Panc1 (cell line): ENCODE measurements around the gene ZBTB6. TPM values are rescaled to one million over a fixed set of nuclear protein-coding genes. Genes with fewer than 3 reads are reported as not detected.
A peak's percentile ranks its signal among the peaks of the same experiment; 100 is the strongest.

ENCODE experiments used
- ATAC-seq: fragments of 200-7000 bp; cut with Tn5 transposase; 2 replicates; pipeline ENCODE4 v1.9.1; 2020; ENCODE audit warnings: mild to moderate bottlenecking, moderate library complexity
- BruUV-seq: library from RNA; stranded (reverse); fragments of 400-500 nt; replicated peaks from 2 replicates; lab custom pipeline; 2021; lab: Mats Ljungman, UMichigan
- CTCF ChIA-PET: fragments of 300-600 bp; sonication (Branson Sonifier 250); formaldehyde crosslinking; loops from one replicate; lab custom pipeline; 2022; ENCODE audit warnings: antibody characterized with exemption; lab: Charles Lee
- POLR2A ChIA-PET: fragments of 300-600 bp; sonication (Branson Sonifier 250); formaldehyde crosslinking; loops from one replicate; lab custom pipeline; 2022; ENCODE audit warnings: antibody characterized with exemption; lab: Charles Lee
- DNase-seq: peaks from one replicate; pipeline ENCODE4 v3.0.0-alpha.2; 2010; ENCODE audit warnings: low read depth, low spot score
- H3K27ac ChIP-seq: 2 replicates; pipeline ENCODE4 v1.5.1; 2011; ENCODE audit warnings: mild to moderate bottlenecking, low read length, inconsistent platforms
- H3K27me3 ChIP-seq: fragments of 200-500 bp; sonication (Bioruptor generic); 2 replicates; pipeline ENCODE4 v1.6.0; 2014; ENCODE audit warnings: low read length, inconsistent platforms; ENCODE audit not compliant: control insufficient read depth, insufficient read depth
- H3K36me3 ChIP-seq: fragments of 200-500 bp; sonication (Bioruptor generic); 2 replicates; pipeline ENCODE4 v1.5.1; 2014; ENCODE audit warnings: inconsistent platforms, mild to moderate bottlenecking, low read length, moderate library complexity; ENCODE audit not compliant: control insufficient read depth, insufficient read depth
- H3K4me1 ChIP-seq: 2 replicates; pipeline ENCODE4 v1.5.1; 2011; ENCODE audit warnings: inconsistent platforms, mild to moderate bottlenecking, low read length, moderate library complexity; ENCODE audit not compliant: control insufficient read depth, insufficient read depth
- H3K4me3 ChIP-seq, 2 experiments: 2 replicates each; pipeline ENCODE4 v1.5.1; 2011 to 2012; ENCODE audit warnings: low read depth in 2 of 2, low read length in 2 of 2, mild to moderate bottlenecking in 2 of 2, inconsistent platforms in 1 of 2, moderate library complexity in 1 of 2
- H3K9me3 ChIP-seq: fragments of 200-500 bp; sonication (Bioruptor generic); 2 replicates; pipeline ENCODE4 v1.5.1; 2014; ENCODE audit warnings: low read depth, mild to moderate bottlenecking, inconsistent platforms, low read length, moderate library complexity; ENCODE audit not compliant: control insufficient read depth, insufficient read depth
- CTCF ChIP-seq: fragments of 450-650 bp; IDR thresholded peaks from 2 replicates; pipeline ENCODE4 v1.5.1; 2017; ENCODE audit warnings: mild to moderate bottlenecking
- POLR2AphosphoS5 ChIP-seq: IDR thresholded peaks from 2 replicates; pipeline ENCODE4 v1.6.1; 2012; ENCODE audit warnings: mild to moderate bottlenecking, low read depth, low read length, moderate library complexity
- REST ChIP-seq, 2 experiments: IDR thresholded peaks; 2 replicates each; pipeline ENCODE4 v1.6.1; 2011 to 2012; ENCODE audit warnings: low read depth in 2 of 2, control low read depth in 1 of 2, low read length in 1 of 2, mild to moderate bottlenecking in 1 of 2, moderate library complexity in 1 of 2; ENCODE audit not compliant: insufficient read depth in 1 of 2
- SIN3A ChIP-seq: IDR thresholded peaks from 2 replicates; pipeline ENCODE4 v1.6.1; 2012; ENCODE audit warnings: low read depth, mild to moderate bottlenecking, low read length, moderate library complexity, borderline replicate concordance; ENCODE audit not compliant: insufficient read depth
- TCF7L2 ChIP-seq: IDR thresholded peaks from 2 replicates; pipeline ENCODE4 v1.6.1; 2011; ENCODE audit warnings: mild to moderate bottlenecking, low read depth, low read length, inconsistent platforms
- in situ Hi-C: cut with HindIII; loops from 2 replicates; pipeline ENCODE4 v1.10.0; 2016; ENCODE audit warnings: low sequenced_read_pairs, low pct_unique_long_range_greater_than_20kb
- intact Hi-C: fragments of 100-400 bp; cut with micrococcal nuclease; formaldehyde crosslinking; loops from one replicate; pipeline ENCODE4 v1.10.0; 2022; ENCODE audit not compliant: unreplicated experiment
- total RNA-seq: library from RNA; stranded (reverse); gene quantifications from one replicate; pipeline ENCODE4 v1.2.1, GENCODE V29; 2021; ENCODE audit not compliant: unreplicated experiment

The ZBTB6 gene
- total RNA-seq, 1 experiment from 2014 or later, result 5.9 TPM

- Histone ChIP-seq H3K4me3 (peak overlapping the region; percentile 78 to 90), H3K9me3 (no peaks in the 10 kb centered on the region), H3K27me3 (no peaks in the 10 kb centered on the region), H3K36me3 (peaks cover 8% of the 10 kb centered on the region; the same call in 1 of the 2 replicates), H3K4me1 (peaks cover 3% of the 10 kb centered on the region; the same call in 1 of the 2 replicates), H3K27ac (peak overlapping the region; percentile 93)
- ChIA-PET CTCF (no interaction called here), POLR2A (interaction anchor here (0.5 to 0.6 kb wide), 3 partner anchors 10 to 1689 kb away, joined by 3 to 5 read pairs (median 3); no protein-coding TSS in a partner anchor)
- intact Hi-C loops (no loop called here), in situ Hi-C loops (no loop called here)
- TF ChIP-seq TCF7L2 (no peak), REST (IDR thresholded peaks at IDR 0.05; ENCODE audit: insufficient read depth in 1 of 2, low read depth in 2 of 2, low read length in 1 of 2) (peak in 1 of 2 experiments; percentile 52; a peak in 1 of 4 replicates), SIN3A (no peak)
- ATAC-seq (no peak; the same call in 1 of the 2 replicates), DNase-seq (no peak)
- TSS peak; percentile 78 for BruUV-seq
Measured at GRCh38 chr9:122941582-122942234, 28.6 kb upstream of the ZBTB6 start.

GRCh38 chr9:122940749-122941581 is 27.8 kb upstream of the ZBTB6 start, which contains the start of gene RABGAP1:
RABGAP1 (plus strand) TSS chr9:122941020; CDS start chr9:122957060, 16,040 bp downstream.
- intact Hi-C loops, result no loop called here

More at GRCh38 chr9:122940749-122941581, 27.8 kb upstream of the ZBTB6 start, which contains the start of gene RABGAP1:
- Histone ChIP-seq H3K4me1 (peaks cover 3% of the 10 kb centered on the region; the same call in 1 of the 2 replicates), H3K27ac (peak within 1 kb of the TSS; percentile 93), H3K36me3 (peaks cover 8% of the 10 kb centered on the region; the same call in 1 of the 2 replicates), H3K9me3 (no peaks in the 10 kb centered on the region), H3K27me3 (no peaks in the 10 kb centered on the region), H3K4me3 (peak within 1 kb of the TSS; percentile 78 to 90)
- no TSS peak for BruUV-seq
- peak; percentile 91 for DNase-seq
- peak; percentile 99 for ATAC-seq
- ChIA-PET POLR2A (interaction anchor here (0.5 to 1.0 kb wide), 6 partner anchors 9 to 37 kb away, joined by 3 to 10 read pairs (median 3); partner anchors contain the start of gene ZBTB26), CTCF (interaction anchor here (0.6 kb wide), 1 partner anchor 383 kb away, joined by 3 read pairs; no protein-coding TSS in a partner anchor)
- no peak for TF ChIP-seq REST (IDR thresholded peaks at IDR 0.05; ENCODE audit: insufficient read depth in 1 of 2, low read depth in 2 of 2, low read length in 1 of 2)
- peak; percentile 86 for TF ChIP-seq POLR2AphosphoS5
- no peak for TF ChIP-seq TCF7L2
- TF ChIP-seq SIN3A, result no peak; the same call in 1 of the 2 replicates
- no peak for TF ChIP-seq CTCF
- in situ Hi-C loops, result no loop called here
